Measurements from ENCODE around the gene KIF1C. TPM values are rescaled to one million over a fixed set of nuclear protein-coding genes. Genes with fewer than 3 reads are reported as not detected.

Gene KIF1C
- total RNA-seq (2014; rRNA removed; shearing (Covaris generic)) (72.7 and 85.2 TPM in 2 replicates), polyA plus RNA-seq (2016; fragmentation: Nextera tagmentation; extraction: Ambion mirVana) (38.5 and 39.8 TPM in 2 replicates)

DNA sequence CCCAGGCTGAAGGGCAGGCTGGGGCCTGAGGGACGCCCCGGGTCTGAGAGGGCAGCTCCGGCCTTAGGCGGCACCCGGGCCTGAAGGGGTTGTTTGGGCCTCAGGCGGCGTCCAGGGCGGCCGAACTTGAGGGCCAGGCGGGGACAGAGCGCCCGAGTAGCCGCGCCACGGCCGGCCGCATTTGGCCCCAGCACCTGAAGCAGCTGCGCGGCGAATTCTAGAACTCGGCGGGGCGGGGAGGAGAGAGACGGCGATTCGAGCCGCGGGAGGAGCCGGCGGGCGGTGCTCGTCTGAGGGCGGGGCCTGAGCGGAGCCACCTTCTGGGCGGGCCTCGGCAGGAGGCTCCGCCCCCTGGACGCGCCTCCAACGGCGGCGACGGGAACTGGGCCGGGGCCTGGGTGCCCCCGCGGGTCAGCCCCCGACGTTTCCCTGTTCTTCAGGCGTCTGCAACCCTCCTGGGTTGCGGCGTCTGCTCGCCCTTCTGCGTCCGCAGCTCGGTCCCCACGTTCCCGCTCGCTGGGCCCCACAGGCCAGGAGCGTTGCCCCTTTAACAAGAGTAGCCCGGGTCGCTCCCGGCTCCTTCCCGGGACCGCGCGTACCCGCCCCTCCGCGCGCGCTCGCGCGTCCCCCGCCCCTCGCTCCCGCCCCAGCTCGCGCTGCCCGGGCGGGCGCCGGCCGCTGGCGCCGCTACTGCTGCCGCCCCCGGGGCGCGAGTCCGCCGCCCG is at the start of gene KIF1C, which contains the start of gene INCA1:
Gene KIF1C, plus strand, starts transcription at position 649 of the 725 bp plus-strand sequence. CDS start 2,297 bp downstream, outside the sequence.
Gene INCA1, minus strand, starts transcription at position 221 of the 725 bp plus-strand sequence. CDS start 3,085 bp downstream, outside the sequence.
- Histone ChIP-seq H2AFZ (peak within 1 kb of the TSS; percentile 73), H3K9ac (peak within 1 kb of the TSS; percentile 80), H3K79me2 (ENCODE audit: insufficient read depth) (peaks cover 42% of the 10 kb centered on the region), H3K36me3 (ENCODE audit: low read depth) (no peaks in the 10 kb centered on the region; the same call in 1 of the 2 replicates), H3K4me2 (ENCODE audit: unreplicated experiment) (peak within 1 kb of the TSS; percentile 86), H3K4me3 (peak within 1 kb of the TSS; percentile 94), H3K27me3 (replicated peaks; ENCODE audit: insufficient read depth) (no peaks in the 10 kb centered on the region), H3K27ac (0 out of 2 replicates have a peak within 1 kb of the TSS, but pooled peaks have one; percentile 18), H3K9me3 (ENCODE audit: low read depth) (no peaks in the 10 kb centered on the region), H4K20me1 (ENCODE audit: insufficient read depth) (no peaks in the 10 kb centered on the region), H3K9me2 (ENCODE audit: insufficient read depth) (no peaks in the 10 kb centered on the region), H3F3A (ENCODE audit: insufficient read depth) (no peaks in the 10 kb centered on the region), H3K4me1 (ENCODE audit: insufficient read depth) (peaks cover 13% of the 10 kb centered on the region; the same call in 1 of the 2 replicates)
- in situ Hi-C loops (cut with MboI), result no loop called here
- peak; percentile 97 for DNase-seq
- TF ChIP-seq EZH2phosphoT487 (IDR thresholded peaks at IDR 0.05; ENCODE audit: insufficient read depth, low read depth) (no peak), EZH2 (IDR thresholded peaks at IDR 0.05; ENCODE audit: insufficient read depth, poor library complexity, severe bottlenecking) (no peak)
- WGBS, 2 experiments (ENCODE audit: low coverage in 1 of 2, low lambda C conversion rate in 2 of 2, missing lambda C conversion rate in 2 of 2), result 1 to 2% methylated on average over 35 of the region's 93 CpGs

DNA sequence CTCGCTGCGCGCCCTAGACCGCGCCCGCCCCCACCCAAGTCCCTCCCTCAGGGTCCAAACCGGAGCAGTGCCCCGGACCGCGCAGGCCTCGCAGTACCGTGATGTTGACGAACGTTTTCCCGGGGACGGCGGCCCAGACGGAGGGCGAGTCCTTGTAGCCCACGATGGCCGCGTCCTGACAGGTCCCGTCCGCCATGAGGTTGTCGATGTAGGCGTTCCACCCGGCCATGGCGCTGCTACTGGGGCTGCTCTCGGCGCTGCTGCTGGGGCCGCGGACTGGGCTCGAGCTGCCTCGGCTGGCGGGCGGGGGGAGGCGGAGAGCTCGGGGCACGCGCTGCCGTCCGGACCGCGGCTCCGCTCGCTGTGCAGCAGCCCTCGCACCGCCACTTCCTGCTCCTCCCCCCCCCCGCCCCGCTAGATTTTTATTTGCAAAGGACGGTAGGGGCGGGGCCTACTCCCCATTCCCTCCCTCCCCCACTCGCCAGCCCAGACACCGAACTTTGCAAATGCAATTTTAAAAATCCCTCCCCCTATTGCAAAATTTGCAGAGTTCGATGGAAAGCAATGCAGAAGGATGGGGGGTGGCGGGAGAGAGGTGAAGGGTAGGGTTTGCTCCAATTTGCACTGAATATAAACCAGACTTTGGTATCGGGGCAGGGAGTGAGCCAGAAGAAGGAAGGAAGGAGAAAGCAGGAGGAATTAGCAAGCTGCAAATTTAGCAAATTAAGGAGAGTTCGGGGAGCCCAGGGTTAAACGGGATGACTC is 49.4 kb upstream of the KIF1C start, which contains the start of gene PFN1:
Gene PFN1, minus strand, starts transcription at position 365 of the 765 bp plus-strand sequence. Its CDS starts 136 bp downstream, at position 229.
- WGBS, 2 experiments (ENCODE audit: low coverage in 1 of 2, low lambda C conversion rate in 2 of 2, missing lambda C conversion rate in 2 of 2), result 1% methylated on average over 49 to 57 of the region's 59 CpGs
- Histone ChIP-seq H3K27me3 (replicated peaks; ENCODE audit: insufficient read depth) (no peaks in the 10 kb centered on the region), H3K4me2 (ENCODE audit: unreplicated experiment) (peak within 1 kb of the TSS; percentile 97), H2AFZ (peak within 1 kb of the TSS; percentile 69), H3K4me3 (peak within 1 kb of the TSS; percentile 93), H3K36me3 (ENCODE audit: low read depth) (peaks cover 11% of the 10 kb centered on the region), H3K4me1 (ENCODE audit: insufficient read depth) (peaks cover 20% of the 10 kb centered on the region), H3K9me3 (ENCODE audit: low read depth) (no peaks in the 10 kb centered on the region), H3K79me2 (ENCODE audit: insufficient read depth) (peaks cover 50% of the 10 kb centered on the region), H3K9ac (peak within 1 kb of the TSS; percentile 83), H4K20me1 (ENCODE audit: insufficient read depth) (peaks cover 6% of the 10 kb centered on the region; the same call in 1 of the 2 replicates), H3F3A (ENCODE audit: insufficient read depth) (peaks cover 43% of the 10 kb centered on the region), H3K9me2 (ENCODE audit: insufficient read depth) (no peaks in the 10 kb centered on the region), H3K27ac (peak within 1 kb of the TSS; percentile 91)
- no peak for TF ChIP-seq EZH2phosphoT487 (IDR thresholded peaks at IDR 0.05; ENCODE audit: insufficient read depth, low read depth)
- no peak for TF ChIP-seq EZH2 (IDR thresholded peaks at IDR 0.05; ENCODE audit: insufficient read depth, poor library complexity, severe bottlenecking)
- in situ Hi-C loops (cut with MboI), result no loop called here
- DNase-seq, result peak; percentile 96

DNA sequence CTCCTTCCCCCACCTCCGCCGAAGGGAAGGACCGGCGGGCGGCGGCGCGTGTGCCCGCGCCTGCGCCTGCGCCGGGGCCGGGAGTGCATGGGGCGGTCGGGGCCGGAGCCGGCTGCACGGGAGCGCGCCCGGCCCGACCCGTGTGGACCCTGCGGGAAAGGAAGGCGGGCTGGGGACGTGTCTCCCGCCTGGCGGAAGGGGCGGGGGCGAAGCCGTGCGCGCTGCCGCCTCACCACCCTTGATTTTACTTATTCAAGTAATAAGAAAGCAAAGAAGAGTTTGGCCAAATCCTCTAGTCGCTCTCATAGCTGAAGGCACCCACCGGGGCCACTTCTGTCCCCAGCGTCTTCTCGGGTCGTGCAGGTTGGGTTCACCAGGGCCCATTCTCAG is 48.8 kb upstream of the KIF1C start:
- H3K27me3 ChIP-seq (replicated peaks; ENCODE audit: insufficient read depth), result no peaks in the 10 kb centered on the region
- H3K79me2 ChIP-seq (ENCODE audit: insufficient read depth), result peaks cover 44% of the 10 kb centered on the region

More for the DNA sequence above, 48.8 kb upstream of the KIF1C start:
- peak overlapping the region; percentile 69 for H2AFZ ChIP-seq
- H3K9me2 ChIP-seq (ENCODE audit: insufficient read depth), result no peaks in the 10 kb centered on the region
- 1 to 3% methylated on average over 24 to 27 of the region's 40 CpGs for WGBS, 2 experiments (ENCODE audit: low coverage in 1 of 2, low lambda C conversion rate in 2 of 2, missing lambda C conversion rate in 2 of 2)
- DNase-seq, result peak; percentile 95
- no peak for TF ChIP-seq EZH2phosphoT487 (IDR thresholded peaks at IDR 0.05; ENCODE audit: insufficient read depth, low read depth)
- TF ChIP-seq EZH2 (IDR thresholded peaks at IDR 0.05; ENCODE audit: insufficient read depth, poor library complexity, severe bottlenecking), result no peak
- H3K36me3 ChIP-seq (ENCODE audit: low read depth), result peaks cover 11% of the 10 kb centered on the region
- H3K9me3 ChIP-seq (ENCODE audit: low read depth), result no peaks in the 10 kb centered on the region
- peak overlapping the region; percentile 91 for H3K27ac ChIP-seq
- H3K9ac ChIP-seq, result peak overlapping the region; percentile 83
- peak overlapping the region; percentile 93 for H3K4me3 ChIP-seq
- H4K20me1 ChIP-seq (ENCODE audit: insufficient read depth), result peaks cover 6% of the 10 kb centered on the region; the same call in 1 of the 2 replicates
- in situ Hi-C loops (cut with MboI), result no loop called here
- H3K4me2 ChIP-seq (ENCODE audit: unreplicated experiment), result peak overlapping the region; percentile 97
- H3F3A ChIP-seq (ENCODE audit: insufficient read depth), result peaks cover 39% of the 10 kb centered on the region
- peaks cover 25% of the 10 kb centered on the region for H3K4me1 ChIP-seq (ENCODE audit: insufficient read depth)

All from GM23248 (cell line).